Adrenal gland (tissue), 12 donors: Measurements from ENCODE around the gene NLRP9. TPM values are rescaled to one million over a fixed set of nuclear protein-coding genes. Genes with fewer than 3 reads are reported as not detected.

Experiments used
- DNase-seq, 7 donors: peaks; one replicate each; pipeline ENCODE4 v3.0.0-alpha.2; 2019 to 2020
- H3K27ac ChIP-seq, 5 donors: fragments of 200-600 bp; sonication (generic) in 4 of 5; 1 replicate in 3 of 5; 2 replicates in 2 of 5; pipeline versions ENCODE4 v1.5.1 to v1.8.0; 2016 to 2020; ENCODE audit warnings: mild to moderate bottlenecking in 1 of 5
- H3K27me3 ChIP-seq: fragments of 200-600 bp; 2 replicates; pipeline ENCODE4 v1.8.0; 2021
- H3K36me3 ChIP-seq, 2 donors: fragments of 200-600 bp; replicated peaks in 1 of 2; 1 replicate in 1 of 2; 2 replicates in 1 of 2; pipeline versions ENCODE4 v1.5.1 to v1.8.0; 2018 to 2022
- H3K4me1 ChIP-seq, 2 donors: fragments of 200-600 bp; replicated peaks in 1 of 2; 1 replicate in 1 of 2; 2 replicates in 1 of 2; pipeline versions ENCODE4 v1.5.1 to v1.8.0; 2018 to 2021
- H3K4me3 ChIP-seq, 4 donors: fragments of 200-600 bp; sonication (generic) in 3 of 4; one replicate each; pipeline ENCODE4 v1.5.1; 2016 to 2018
- H3K9me3 ChIP-seq, 3 donors: fragments of 200-600 bp; sonication (generic) in 1 of 3; replicated peaks in 1 of 3; 1 replicate in 2 of 3; 2 replicates in 1 of 3; pipeline versions ENCODE4 v1.5.1 to v1.8.0; 2016 to 2021
- POLR2A ChIP-seq, 2 donors: fragments of 450-650 bp; IDR thresholded peaks; one replicate each; pipeline ENCODE4 v1.6.1; 2017; ENCODE audit warnings: antibody characterized with exemption in 2 of 2, mild to moderate bottlenecking in 2 of 2, moderate library complexity in 1 of 2
- WGBS, 4 donors: extraction: QIAGEN DNeasy Blood & Tissue Kit in 2 of 4; methylation state at CpG; one replicate each; pipeline versions ENCODE4 v1.1.5 to v1.1.7; 2013 to 2017; 5-methylcytosine and 5-hydroxymethylcytosine counted together
- intact Hi-C, 2 donors: fragments of 100-400 bp; cut with DNase I; formaldehyde crosslinking; loops; one replicate each; pipeline versions ENCODE4 v1.14.1 to v1.15.0; 2022 to 2023
- polyA plus RNA-seq, 3 donors: library from polyadenylated mRNA; stranded (reverse); fragments of 200-250 nt in 2 of 3; fragments of 350-450 nt in 1 of 3; fragmentation: Illumina TruSeq in 1 of 3; extraction: RNeasy Lipid Tissue Mini Kit (QIAGEN cat#74804) in 1 of 3; gene quantifications; one replicate each; pipeline ENCODE4 v1.2.3, GENCODE V29; 2013 to 2014
- total RNA-seq, 9 donors: library from RNA; depleted of rRNA in 4 of 9; stranded (reverse); fragments of >200 nt in 4 of 9; fragments of 120-200 nt in 1 of 9; fragmentation: NEBNext Ultra II Directional in 1 of 9; extraction: Animal tissue kit (Norgen Biotek cat#: 25700) in 1 of 9; gene quantifications; one replicate each; pipeline versions ENCODE4 v1.1.0 to v1.2.4, GENCODE V29; 2013 to 2023
- TF ChIP-seq, protein P1 (sequence below), 6 experiments: fragments of 450-650 bp in 4 of 6; fragments of 200-600 bp in 2 of 6; sonication (generic) in 1 of 6; IDR thresholded peaks; 1 replicate in 5 of 6; 2 replicates in 1 of 6; pipeline versions ENCODE4 v1.5.1 to v1.8.0; 2016 to 2021; ENCODE audit warnings: antibody characterized with exemption in 6 of 6, mild to moderate bottlenecking in 2 of 6, moderate library complexity in 1 of 6
- donor health status: healthy with polysubstance abuse.
- donor health status: Bipolar disorder and iron deficiency.
- donor health status: DM: yes; HTN: yes; CAD: no.
- donor health status: DM: no; HTN: no; CAD: no.
- donor health status: DM: no; HTN: no; CAD: no.
- donor health status: DM: yes; HTN: yes; CAD: no.

Gene NLRP9
- total and polyA plus RNA-seq, 12 donors: not detected

DNA sequence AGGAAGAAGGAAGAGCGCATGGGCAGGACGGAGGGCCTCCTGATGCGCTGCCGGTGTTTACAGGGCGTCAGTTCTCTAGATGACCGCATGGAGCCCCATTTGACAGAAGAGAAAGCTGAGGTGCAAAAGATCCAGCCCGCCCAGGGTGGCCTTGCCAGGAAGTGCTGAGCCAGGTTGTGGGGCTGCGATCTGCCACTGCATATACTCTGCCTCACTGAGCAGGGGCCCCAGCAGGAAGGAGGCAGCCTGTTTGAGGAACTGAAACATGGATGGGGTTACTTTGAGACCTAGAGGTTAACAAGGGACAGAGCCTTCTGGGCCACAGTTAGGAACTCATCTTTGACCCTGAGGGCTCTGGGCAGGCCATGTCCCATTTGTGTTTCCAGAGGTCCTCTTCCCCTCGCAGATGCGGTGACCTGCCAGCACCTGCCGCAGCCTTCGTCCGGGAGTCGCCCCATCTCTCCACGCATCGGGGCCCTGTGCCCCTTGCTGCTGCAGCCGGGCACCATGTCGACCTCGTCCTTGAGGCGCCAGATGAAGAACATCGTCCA is 60.0 kb downstream of the NLRP9 start:
- WGBS, 4 donors: 49 to 57% (median 53%) methylated on average over 12 to 21 of the region's 21 CpGs
- H3K9me3 ChIP-seq: no peaks in the 10 kb centered on the region
- DNase-seq: peak in 6 of 7 donors; percentile 37 to 71 (median 60)
- peak overlapping the region; percentile 0 to 88 (median 83) for H3K27ac ChIP-seq
- peaks cover 0 to 52% of the 10 kb centered on the region in 2 donors for H3K36me3 ChIP-seq
- H3K27me3 ChIP-seq: no peaks in the 10 kb centered on the region
- TF ChIP-seq POLR2A (IDR thresholded peaks at IDR 0.05): no peak
- TF ChIP-seq, protein P1, sequence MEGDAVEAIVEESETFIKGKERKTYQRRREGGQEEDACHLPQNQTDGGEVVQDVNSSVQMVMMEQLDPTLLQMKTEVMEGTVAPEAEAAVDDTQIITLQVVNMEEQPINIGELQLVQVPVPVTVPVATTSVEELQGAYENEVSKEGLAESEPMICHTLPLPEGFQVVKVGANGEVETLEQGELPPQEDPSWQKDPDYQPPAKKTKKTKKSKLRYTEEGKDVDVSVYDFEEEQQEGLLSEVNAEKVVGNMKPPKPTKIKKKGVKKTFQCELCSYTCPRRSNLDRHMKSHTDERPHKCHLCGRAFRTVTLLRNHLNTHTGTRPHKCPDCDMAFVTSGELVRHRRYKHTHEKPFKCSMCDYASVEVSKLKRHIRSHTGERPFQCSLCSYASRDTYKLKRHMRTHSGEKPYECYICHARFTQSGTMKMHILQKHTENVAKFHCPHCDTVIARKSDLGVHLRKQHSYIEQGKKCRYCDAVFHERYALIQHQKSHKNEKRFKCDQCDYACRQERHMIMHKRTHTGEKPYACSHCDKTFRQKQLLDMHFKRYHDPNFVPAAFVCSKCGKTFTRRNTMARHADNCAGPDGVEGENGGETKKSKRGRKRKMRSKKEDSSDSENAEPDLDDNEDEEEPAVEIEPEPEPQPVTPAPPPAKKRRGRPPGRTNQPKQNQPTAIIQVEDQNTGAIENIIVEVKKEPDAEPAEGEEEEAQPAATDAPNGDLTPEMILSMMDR (IDR thresholded peaks at IDR 0.05): no peak
- intact Hi-C loops: no loop called here
- peaks cover 64 to 74% of the 10 kb centered on the region in 2 donors for H3K4me1 ChIP-seq
- peak overlapping the region in 1 of 4 donors; percentile 11 for H3K4me3 ChIP-seq

DNA sequence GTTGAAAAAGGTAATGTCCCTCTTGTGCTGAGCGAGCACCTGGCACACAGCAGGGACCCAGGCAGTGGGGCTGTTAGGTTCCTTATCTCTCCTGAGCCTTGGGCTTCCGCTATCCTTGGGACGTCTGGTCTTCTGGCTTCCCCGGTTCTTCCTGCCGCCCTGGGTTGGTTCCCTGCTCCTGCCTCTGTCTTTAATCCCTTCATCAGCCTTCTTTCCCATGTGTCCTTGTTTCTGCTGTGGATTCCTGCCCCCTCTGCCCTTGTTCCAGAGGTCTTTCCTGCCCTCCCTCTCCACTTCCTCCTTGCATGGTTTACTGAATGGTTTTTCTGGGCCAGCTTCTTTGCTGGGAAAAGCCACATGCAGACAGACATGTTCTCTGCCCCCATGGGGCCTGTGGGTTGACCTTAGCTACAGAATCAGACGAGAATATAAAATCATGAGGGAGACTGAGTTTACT is 60.6 kb downstream of the NLRP9 start:
- intact Hi-C loops: no loop called here
- Histone ChIP-seq H3K27me3 (no peaks in the 10 kb centered on the region), H3K4me3 (peak overlapping the region in 1 of 4 donors; percentile 11), H3K36me3 (peaks cover 0 to 46% of the 10 kb centered on the region in 2 donors), H3K27ac (peak overlapping the region; percentile 0 to 88 (median 83)), H3K4me1 (peaks cover 64 to 74% of the 10 kb centered on the region in 2 donors), H3K9me3 (no peaks in the 10 kb centered on the region)
- 17 to 29% (median 26%) methylated on average over 6 of the region's 6 CpGs for WGBS, 4 donors
- TF ChIP-seq, protein P1 (IDR thresholded peaks at IDR 0.05): no peak
- no peak for TF ChIP-seq POLR2A (IDR thresholded peaks at IDR 0.05)
- DNase-seq: peak in 6 of 7 donors; percentile 46 to 70 (median 58)

DNA sequence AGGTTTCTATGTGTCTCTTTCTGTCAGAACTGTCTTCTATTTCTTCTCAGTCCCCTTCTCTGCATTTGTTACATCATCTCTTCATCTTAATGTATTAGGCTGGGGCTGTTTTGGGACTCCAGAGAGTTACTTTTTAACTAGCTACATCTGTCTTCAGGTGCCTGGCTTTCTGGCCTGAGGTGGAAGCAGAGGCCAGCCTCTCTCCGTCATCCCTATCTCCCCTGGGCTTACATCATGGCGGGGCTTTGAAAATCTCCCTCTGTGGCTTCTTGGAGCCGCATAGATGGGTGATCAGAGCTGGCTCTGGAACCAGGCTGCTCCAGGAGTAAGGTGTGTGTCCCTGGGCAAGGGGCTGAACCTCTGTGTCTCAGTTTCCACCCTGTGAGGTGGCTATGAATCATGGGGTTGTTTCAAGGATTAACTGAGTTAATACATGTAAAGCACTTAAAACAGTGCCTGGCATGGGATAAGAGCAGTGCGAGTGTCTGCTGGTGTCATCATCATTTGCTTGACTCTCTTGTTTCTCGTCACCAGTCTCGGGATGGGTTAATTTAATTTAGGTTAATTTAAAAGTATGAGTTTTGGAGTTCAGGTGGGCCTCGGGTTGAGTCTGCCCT is 61.2 kb downstream of the NLRP9 start:
- WGBS, 4 donors: 45 to 60% (median 54%) methylated on average over 6 to 7 of the region's 7 CpGs
- no peaks in the 10 kb centered on the region for H3K27me3 ChIP-seq
- DNase-seq: no peak
- peaks cover 60 to 69% of the 10 kb centered on the region in 2 donors for H3K4me1 ChIP-seq
- no peaks in the 10 kb centered on the region for H3K9me3 ChIP-seq
- peak overlapping the region; percentile 0 to 88 (median 83) for H3K27ac ChIP-seq
- no peak for TF ChIP-seq POLR2A (IDR thresholded peaks at IDR 0.05)
- TF ChIP-seq, protein P1 (IDR thresholded peaks at IDR 0.05): no peak
- intact Hi-C loops: no loop called here
- peaks cover 0 to 40% of the 10 kb centered on the region in 2 donors for H3K36me3 ChIP-seq
- peak overlapping the region in 1 of 4 donors; percentile 7 for H3K4me3 ChIP-seq

DNA sequence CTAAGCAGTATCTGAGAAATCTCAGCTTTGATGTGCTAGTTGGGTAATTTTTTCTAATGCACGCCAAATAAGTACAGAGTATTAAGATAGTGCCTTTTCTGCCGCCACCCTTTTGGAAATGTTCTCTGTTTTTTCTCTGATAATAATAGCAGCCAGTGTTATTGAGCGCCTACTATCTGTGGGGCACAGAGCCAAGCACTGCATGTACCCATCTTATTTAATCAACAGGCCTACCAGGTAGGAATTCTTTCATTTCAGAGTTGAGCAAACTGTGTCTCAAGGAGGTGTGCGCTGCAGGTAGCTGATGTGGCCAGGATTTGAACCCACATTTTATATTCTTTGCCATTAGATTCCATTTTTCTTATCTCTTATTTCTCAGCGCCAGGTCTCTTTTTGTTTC is 61.8 kb downstream of the NLRP9 start:
- WGBS, 4 donors: 48 to 56% (median 51%) methylated on average over 5 of the region's 5 CpGs
- Histone ChIP-seq H3K9me3 (no peaks in the 10 kb centered on the region), H3K36me3 (peaks cover 0 to 37% of the 10 kb centered on the region in 2 donors), H3K27me3 (no peaks in the 10 kb centered on the region), H3K4me1 (peaks cover 55 to 69% of the 10 kb centered on the region in 2 donors), H3K27ac (peak overlapping the region in 3 of 5 donors; percentile 83 to 97 (median 87)), H3K4me3 (peak overlapping the region in 2 of 4 donors; percentile 36 to 99)
- DNase-seq: no peak
- intact Hi-C loops: no loop called here
- TF ChIP-seq, protein P1 (IDR thresholded peaks at IDR 0.05): no peak
- TF ChIP-seq POLR2A (IDR thresholded peaks at IDR 0.05): no peak
